GM23338 (cell line): ENCODE results near the gene XPR1. TPM values are rescaled to one million over a fixed set of nuclear protein-coding genes. Genes with fewer than 3 reads are reported as not detected.

ENCODE experiments used
- ATAC-seq: fragments of 200-7000 bp; cut with Tn5 transposase; 3 replicates; pipeline ENCODE4 v1.9.1; 2020
- DNase-seq: peaks from one replicate; pipeline ENCODE4 v3.0.0-alpha.2; 2015; ENCODE audit warnings: low spot score
- H2AFZ ChIP-seq: fragments of 200-600 bp; sonication (generic); 2 replicates; pipeline ENCODE4 v1.8.0; 2016; ENCODE audit warnings: antibody characterized with exemption, mild to moderate bottlenecking, moderate library complexity
- H3F3A ChIP-seq: fragments of 200-600 bp; sonication (generic); replicated peaks from 2 replicates; pipeline ENCODE4 v1.8.0; 2017; ENCODE audit warnings: antibody characterized with exemption, mixed run types, low read depth
- H3K27ac ChIP-seq: fragments of 200-600 bp; sonication (generic); 2 replicates; pipeline ENCODE4 v1.6.1; 2016; ENCODE audit warnings: low read depth
- H3K27me3 ChIP-seq: fragments of 200-600 bp; sonication (generic); 2 replicates; pipeline ENCODE4 v1.8.0; 2016; ENCODE audit warnings: mild to moderate bottlenecking, mixed run types, moderate library complexity; ENCODE audit not compliant: insufficient read depth
- H3K36me3 ChIP-seq: fragments of 200-600 bp; sonication (generic); 2 replicates; pipeline ENCODE4 v1.8.0; 2016; ENCODE audit warnings: mild to moderate bottlenecking; ENCODE audit not compliant: insufficient read depth
- H3K4me1 ChIP-seq: fragments of 200-600 bp; sonication (generic); 2 replicates; pipeline ENCODE4 v1.8.0; 2016; ENCODE audit warnings: mild to moderate bottlenecking, moderate library complexity; ENCODE audit not compliant: insufficient read depth
- H3K4me2 ChIP-seq: fragments of 200-600 bp; sonication (generic); 2 replicates; pipeline ENCODE4 v1.7.1; 2017; ENCODE audit warnings: mixed run types
- H3K4me3 ChIP-seq: fragments of 200-600 bp; sonication (generic); 2 replicates; pipeline ENCODE4 v1.6.1; 2016; ENCODE audit warnings: mixed run types
- H3K79me2 ChIP-seq: fragments of 200-600 bp; sonication (generic); replicated peaks from 2 replicates; pipeline ENCODE4 v1.8.0; 2017; ENCODE audit warnings: mild to moderate bottlenecking; ENCODE audit not compliant: insufficient read depth
- H3K9me2 ChIP-seq: fragments of 200-600 bp; sonication (generic); 2 replicates; pipeline ENCODE4 v1.8.0; 2017; ENCODE audit not compliant: insufficient read depth
- H4K20me1 ChIP-seq: fragments of 200-600 bp; sonication (generic); replicated peaks from 2 replicates; pipeline ENCODE4 v1.8.0; 2017; ENCODE audit warnings: mild to moderate bottlenecking; ENCODE audit not compliant: insufficient read depth
- H3K27ac Mint-ChIP-seq: 2 replicates; pipeline ENCODE4 v1.8.0; 2020; ENCODE audit warnings: inconsistent platforms, mild to moderate bottlenecking, moderate library complexity, mixed read lengths
- H3K27me3 Mint-ChIP-seq: 3 replicates; pipeline ENCODE4 v1.8.0; 2022; ENCODE audit warnings: low read depth, mild to moderate bottlenecking, moderate library complexity, mixed read lengths, inconsistent platforms; ENCODE audit not compliant: insufficient read depth, poor library complexity
- H3K36me3 Mint-ChIP-seq: 3 replicates; pipeline ENCODE4 v1.8.0; 2021; ENCODE audit warnings: low read depth, mild to moderate bottlenecking, inconsistent platforms, moderate library complexity, mixed read lengths
- H3K4me1 Mint-ChIP-seq: 3 replicates; pipeline ENCODE4 v1.8.0; 2020; ENCODE audit warnings: mild to moderate bottlenecking, inconsistent platforms, mixed read lengths
- H3K4me3 Mint-ChIP-seq: 3 replicates; pipeline ENCODE4 v1.8.0; 2021; ENCODE audit warnings: moderate library complexity, mild to moderate bottlenecking, inconsistent platforms, mixed read lengths
- H3K9me3 Mint-ChIP-seq: 3 replicates; pipeline ENCODE4 v1.8.0; 2020; ENCODE audit warnings: moderate library complexity, mild to moderate bottlenecking, inconsistent platforms, mixed read lengths
- CREB1 ChIP-seq: fragments of 250-450 bp; sonication (Bioruptor Pico); IDR thresholded peaks from 2 replicates; pipeline ENCODE4 v1.5.0; 2020; ENCODE audit warnings: low read depth, mild to moderate bottlenecking, moderate library complexity
- EZH2 ChIP-seq: fragments of 200-600 bp; sonication (generic); IDR thresholded peaks from one replicate; pipeline ENCODE4 v1.8.0; 2017; ENCODE audit warnings: antibody characterized with exemption, mild to moderate bottlenecking, low read depth; ENCODE audit not compliant: unreplicated experiment
- EZH2phosphoT487 ChIP-seq: fragments of 200-600 bp; sonication (generic); IDR thresholded peaks from one replicate; pipeline ENCODE4 v1.8.1; 2018; ENCODE audit warnings: antibody characterized with exemption; ENCODE audit not compliant: unreplicated experiment
- JUNB ChIP-seq: IDR thresholded peaks from one replicate; pipeline ENCODE4 v1.6.1; 2016; ENCODE audit warnings: antibody characterized with exemption; ENCODE audit not compliant: unreplicated experiment
- NANOG ChIP-seq: IDR thresholded peaks from 2 replicates; pipeline ENCODE4 v1.6.1; 2016; ENCODE audit warnings: antibody characterized with exemption, borderline replicate concordance
- POLR2AphosphoS5 ChIP-seq: IDR thresholded peaks from 2 replicates; pipeline ENCODE4 v1.6.1; 2016; ENCODE audit warnings: antibody characterized with exemption, low read depth
- STAT1 ChIP-seq: IDR thresholded peaks from one replicate; pipeline ENCODE4 v1.6.1; 2016; ENCODE audit warnings: antibody characterized with exemption; ENCODE audit not compliant: unreplicated experiment
- ZNF114 ChIP-seq: fragments of 250-450 bp; sonication (Bioruptor Pico); IDR thresholded peaks from 2 replicates; pipeline ENCODE4 v1.5.0; 2020; ENCODE audit warnings: mild to moderate bottlenecking, moderate library complexity
- ZNF331 ChIP-seq: fragments of 250-450 bp; sonication (Bioruptor Pico); IDR thresholded peaks from 2 replicates; pipeline ENCODE4 v1.5.0; 2020; ENCODE audit warnings: low read depth, mild to moderate bottlenecking, moderate library complexity
- polyA plus RNA-seq: library from polyadenylated mRNA; unstranded; fragments of >200 nt; fragmentation: Nextera tagmentation; extraction: Ambion mirVana; gene quantifications from 2 replicates; pipeline ENCODE4 v1.2.1, GENCODE V29; 2016
- total RNA-seq: library from RNA; depleted of rRNA; stranded (reverse); fragments of >200 nt; shearing (Covaris generic); gene quantifications from 2 replicates; pipeline ENCODE4 v1.2.3, GENCODE V29; 2014
- TF ChIP-seq, protein P1 (sequence below): fragments of 250-450 bp; sonication (Bioruptor Pico); IDR thresholded peaks from 2 replicates; pipeline ENCODE4 v1.5.0; 2020; ENCODE audit warnings: mild to moderate bottlenecking, moderate library complexity
- TF ChIP-seq, protein P2 (sequence below): IDR thresholded peaks from one replicate; pipeline ENCODE4 v1.6.1; 2018; ENCODE audit warnings: antibody characterized with exemption; ENCODE audit not compliant: unreplicated experiment
- TF ChIP-seq, protein P3 (sequence below), 2 experiments: fragments of 200-600 bp in 1 of 2; sonication (generic) in 1 of 2; conservative IDR thresholded peaks; 2 replicates each; pipeline versions ENCODE4 v1.5.1 to v1.6.1; 2016 to 2017; ENCODE audit warnings: antibody characterized with exemption in 2 of 2, low read depth in 2 of 2, mild to moderate bottlenecking in 2 of 2, moderate library complexity in 1 of 2
- TF ChIP-seq, protein P4 (sequence below): IDR thresholded peaks from 2 replicates; pipeline ENCODE4 v1.6.1; 2016; ENCODE audit warnings: antibody characterized with exemption

Gene XPR1
- total and polyA plus RNA-seq, 2 experiments from 2014 or later, result 9.3 to 38.1 TPM

DNA sequence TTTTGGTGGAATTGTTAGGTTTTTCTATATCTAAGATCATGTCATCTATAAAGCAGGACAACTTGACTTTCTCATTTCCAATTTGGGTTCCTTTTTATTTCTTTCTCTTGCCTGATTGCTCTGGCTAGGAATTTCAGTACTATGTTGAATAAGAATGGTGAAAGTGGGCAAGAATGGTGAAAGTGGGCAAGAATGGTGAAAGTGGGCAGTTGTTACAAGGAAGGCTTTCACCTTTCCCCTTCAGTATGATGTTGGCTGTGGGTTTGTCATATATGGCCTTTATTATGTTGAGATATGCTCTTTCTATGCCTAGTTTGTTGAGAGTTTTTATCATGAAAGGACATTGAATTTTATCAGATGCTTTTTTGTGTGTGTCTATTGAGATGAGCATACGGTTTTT is 64.5 kb downstream of the XPR1 start:
- H3K4me2 ChIP-seq, result no peak overlapping the region
- DNase-seq (no peak), ATAC-seq (no peak)
- no peak overlapping the region for H3K27ac ChIP-seq
- no peaks in the 10 kb centered on the region for H3K9me2 ChIP-seq
- Mint-ChIP-seq H3K27ac (no peak overlapping the region), H3K27me3 (peaks cover 8% of the 10 kb centered on the region), H3K9me3 (peaks cover 20% of the 10 kb centered on the region), H3K4me1 (peaks cover 22% of the 10 kb centered on the region), H3K4me3 (no peak overlapping the region), H3K36me3 (peaks cover 17% of the 10 kb centered on the region)
- peaks cover 3% of the 10 kb centered on the region; the same call in 1 of the 2 replicates for H4K20me1 ChIP-seq
- TF ChIP-seq ZNF114 (CRISPR knock-in tag) (no peak), NANOG (no peak), POLR2AphosphoS5 (no peak), JUNB (no peak), ZNF331 (CRISPR knock-in tag) (no peak), CREB1 (no peak), EZH2 (no peak), EZH2phosphoT487 (no peak), STAT1 (no peak)
- TF ChIP-seq, protein P1, sequence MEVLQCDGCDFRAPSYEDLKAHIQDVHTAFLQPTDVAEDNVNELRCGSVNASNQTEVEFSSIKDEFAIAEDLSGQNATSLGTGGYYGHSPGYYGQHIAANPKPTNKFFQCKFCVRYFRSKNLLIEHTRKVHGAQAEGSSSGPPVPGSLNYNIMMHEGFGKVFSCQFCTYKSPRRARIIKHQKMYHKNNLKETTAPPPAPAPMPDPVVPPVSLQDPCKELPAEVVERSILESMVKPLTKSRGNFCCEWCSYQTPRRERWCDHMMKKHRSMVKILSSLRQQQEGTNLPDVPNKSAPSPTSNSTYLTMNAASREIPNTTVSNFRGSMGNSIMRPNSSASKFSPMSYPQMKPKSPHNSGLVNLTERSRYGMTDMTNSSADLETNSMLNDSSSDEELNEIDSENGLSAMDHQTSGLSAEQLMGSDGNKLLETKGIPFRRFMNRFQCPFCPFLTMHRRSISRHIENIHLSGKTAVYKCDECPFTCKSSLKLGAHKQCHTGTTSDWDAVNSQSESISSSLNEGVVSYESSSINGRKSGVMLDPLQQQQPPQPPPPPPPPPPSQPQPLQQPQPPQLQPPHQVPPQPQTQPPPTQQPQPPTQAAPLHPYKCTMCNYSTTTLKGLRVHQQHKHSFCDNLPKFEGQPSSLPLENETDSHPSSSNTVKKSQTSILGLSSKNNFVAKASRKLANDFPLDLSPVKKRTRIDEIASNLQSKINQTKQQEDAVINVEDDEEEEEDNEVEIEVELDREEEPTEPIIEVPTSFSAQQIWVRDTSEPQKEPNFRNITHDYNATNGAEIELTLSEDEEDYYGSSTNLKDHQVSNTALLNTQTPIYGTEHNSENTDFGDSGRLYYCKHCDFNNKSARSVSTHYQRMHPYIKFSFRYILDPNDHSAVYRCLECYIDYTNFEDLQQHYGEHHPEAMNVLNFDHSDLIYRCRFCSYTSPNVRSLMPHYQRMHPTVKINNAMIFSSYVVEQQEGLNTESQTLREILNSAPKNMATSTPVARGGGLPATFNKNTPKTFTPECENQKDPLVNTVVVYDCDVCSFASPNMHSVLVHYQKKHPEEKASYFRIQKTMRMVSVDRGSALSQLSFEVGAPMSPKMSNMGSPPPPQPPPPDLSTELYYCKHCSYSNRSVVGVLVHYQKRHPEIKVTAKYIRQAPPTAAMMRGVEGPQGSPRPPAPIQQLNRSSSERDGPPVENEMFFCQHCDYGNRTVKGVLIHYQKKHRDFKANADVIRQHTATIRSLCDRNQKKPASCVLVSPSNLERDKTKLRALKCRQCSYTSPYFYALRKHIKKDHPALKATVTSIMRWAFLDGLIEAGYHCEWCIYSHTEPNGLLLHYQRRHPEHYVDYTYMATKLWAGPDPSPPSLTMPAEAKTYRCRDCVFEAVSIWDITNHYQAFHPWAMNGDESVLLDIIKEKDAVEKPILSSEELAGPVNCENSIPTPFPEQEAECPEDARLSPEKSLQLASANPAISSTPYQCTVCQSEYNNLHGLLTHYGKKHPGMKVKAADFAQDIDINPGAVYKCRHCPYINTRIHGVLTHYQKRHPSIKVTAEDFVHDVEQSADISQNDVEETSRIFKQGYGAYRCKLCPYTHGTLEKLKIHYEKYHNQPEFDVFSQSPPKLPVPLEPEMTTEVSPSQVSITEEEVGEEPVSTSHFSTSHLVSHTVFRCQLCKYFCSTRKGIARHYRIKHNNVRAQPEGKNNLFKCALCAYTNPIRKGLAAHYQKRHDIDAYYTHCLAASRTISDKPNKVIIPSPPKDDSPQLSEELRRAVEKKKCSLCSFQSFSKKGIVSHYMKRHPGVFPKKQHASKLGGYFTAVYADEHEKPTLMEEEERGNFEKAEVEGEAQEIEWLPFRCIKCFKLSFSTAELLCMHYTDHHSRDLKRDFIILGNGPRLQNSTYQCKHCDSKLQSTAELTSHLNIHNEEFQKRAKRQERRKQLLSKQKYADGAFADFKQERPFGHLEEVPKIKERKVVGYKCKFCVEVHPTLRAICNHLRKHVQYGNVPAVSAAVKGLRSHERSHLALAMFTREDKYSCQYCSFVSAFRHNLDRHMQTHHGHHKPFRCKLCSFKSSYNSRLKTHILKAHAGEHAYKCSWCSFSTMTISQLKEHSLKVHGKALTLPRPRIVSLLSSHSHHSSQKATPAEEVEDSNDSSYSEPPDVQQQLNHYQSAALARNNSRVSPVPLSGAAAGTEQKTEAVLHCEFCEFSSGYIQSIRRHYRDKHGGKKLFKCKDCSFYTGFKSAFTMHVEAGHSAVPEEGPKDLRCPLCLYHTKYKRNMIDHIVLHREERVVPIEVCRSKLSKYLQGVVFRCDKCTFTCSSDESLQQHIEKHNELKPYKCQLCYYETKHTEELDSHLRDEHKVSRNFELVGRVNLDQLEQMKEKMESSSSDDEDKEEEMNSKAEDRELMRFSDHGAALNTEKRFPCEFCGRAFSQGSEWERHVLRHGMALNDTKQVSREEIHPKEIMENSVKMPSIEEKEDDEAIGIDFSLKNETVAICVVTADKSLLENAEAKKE (CRISPR knock-in tag), result no peak
- TF ChIP-seq, protein P2, sequence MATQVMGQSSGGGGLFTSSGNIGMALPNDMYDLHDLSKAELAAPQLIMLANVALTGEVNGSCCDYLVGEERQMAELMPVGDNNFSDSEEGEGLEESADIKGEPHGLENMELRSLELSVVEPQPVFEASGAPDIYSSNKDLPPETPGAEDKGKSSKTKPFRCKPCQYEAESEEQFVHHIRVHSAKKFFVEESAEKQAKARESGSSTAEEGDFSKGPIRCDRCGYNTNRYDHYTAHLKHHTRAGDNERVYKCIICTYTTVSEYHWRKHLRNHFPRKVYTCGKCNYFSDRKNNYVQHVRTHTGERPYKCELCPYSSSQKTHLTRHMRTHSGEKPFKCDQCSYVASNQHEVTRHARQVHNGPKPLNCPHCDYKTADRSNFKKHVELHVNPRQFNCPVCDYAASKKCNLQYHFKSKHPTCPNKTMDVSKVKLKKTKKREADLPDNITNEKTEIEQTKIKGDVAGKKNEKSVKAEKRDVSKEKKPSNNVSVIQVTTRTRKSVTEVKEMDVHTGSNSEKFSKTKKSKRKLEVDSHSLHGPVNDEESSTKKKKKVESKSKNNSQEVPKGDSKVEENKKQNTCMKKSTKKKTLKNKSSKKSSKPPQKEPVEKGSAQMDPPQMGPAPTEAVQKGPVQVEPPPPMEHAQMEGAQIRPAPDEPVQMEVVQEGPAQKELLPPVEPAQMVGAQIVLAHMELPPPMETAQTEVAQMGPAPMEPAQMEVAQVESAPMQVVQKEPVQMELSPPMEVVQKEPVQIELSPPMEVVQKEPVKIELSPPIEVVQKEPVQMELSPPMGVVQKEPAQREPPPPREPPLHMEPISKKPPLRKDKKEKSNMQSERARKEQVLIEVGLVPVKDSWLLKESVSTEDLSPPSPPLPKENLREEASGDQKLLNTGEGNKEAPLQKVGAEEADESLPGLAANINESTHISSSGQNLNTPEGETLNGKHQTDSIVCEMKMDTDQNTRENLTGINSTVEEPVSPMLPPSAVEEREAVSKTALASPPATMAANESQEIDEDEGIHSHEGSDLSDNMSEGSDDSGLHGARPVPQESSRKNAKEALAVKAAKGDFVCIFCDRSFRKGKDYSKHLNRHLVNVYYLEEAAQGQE, result no peak
- TF ChIP-seq, protein P3, sequence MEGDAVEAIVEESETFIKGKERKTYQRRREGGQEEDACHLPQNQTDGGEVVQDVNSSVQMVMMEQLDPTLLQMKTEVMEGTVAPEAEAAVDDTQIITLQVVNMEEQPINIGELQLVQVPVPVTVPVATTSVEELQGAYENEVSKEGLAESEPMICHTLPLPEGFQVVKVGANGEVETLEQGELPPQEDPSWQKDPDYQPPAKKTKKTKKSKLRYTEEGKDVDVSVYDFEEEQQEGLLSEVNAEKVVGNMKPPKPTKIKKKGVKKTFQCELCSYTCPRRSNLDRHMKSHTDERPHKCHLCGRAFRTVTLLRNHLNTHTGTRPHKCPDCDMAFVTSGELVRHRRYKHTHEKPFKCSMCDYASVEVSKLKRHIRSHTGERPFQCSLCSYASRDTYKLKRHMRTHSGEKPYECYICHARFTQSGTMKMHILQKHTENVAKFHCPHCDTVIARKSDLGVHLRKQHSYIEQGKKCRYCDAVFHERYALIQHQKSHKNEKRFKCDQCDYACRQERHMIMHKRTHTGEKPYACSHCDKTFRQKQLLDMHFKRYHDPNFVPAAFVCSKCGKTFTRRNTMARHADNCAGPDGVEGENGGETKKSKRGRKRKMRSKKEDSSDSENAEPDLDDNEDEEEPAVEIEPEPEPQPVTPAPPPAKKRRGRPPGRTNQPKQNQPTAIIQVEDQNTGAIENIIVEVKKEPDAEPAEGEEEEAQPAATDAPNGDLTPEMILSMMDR (conservative IDR thresholded peaks at IDR 0.05; ENCODE audit: low read depth in 2 of 2), result no peak
- TF ChIP-seq, protein P4, sequence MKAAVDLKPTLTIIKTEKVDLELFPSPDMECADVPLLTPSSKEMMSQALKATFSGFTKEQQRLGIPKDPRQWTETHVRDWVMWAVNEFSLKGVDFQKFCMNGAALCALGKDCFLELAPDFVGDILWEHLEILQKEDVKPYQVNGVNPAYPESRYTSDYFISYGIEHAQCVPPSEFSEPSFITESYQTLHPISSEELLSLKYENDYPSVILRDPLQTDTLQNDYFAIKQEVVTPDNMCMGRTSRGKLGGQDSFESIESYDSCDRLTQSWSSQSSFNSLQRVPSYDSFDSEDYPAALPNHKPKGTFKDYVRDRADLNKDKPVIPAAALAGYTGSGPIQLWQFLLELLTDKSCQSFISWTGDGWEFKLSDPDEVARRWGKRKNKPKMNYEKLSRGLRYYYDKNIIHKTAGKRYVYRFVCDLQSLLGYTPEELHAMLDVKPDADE, result no peak
- peaks cover 16% of the 10 kb centered on the region for H3K4me1 ChIP-seq
- no peak overlapping the region for H2AFZ ChIP-seq
- H3K79me2 ChIP-seq, result peaks cover 45% of the 10 kb centered on the region
- H3F3A ChIP-seq, result no peaks in the 10 kb centered on the region
- no peaks in the 10 kb centered on the region for H3K27me3 ChIP-seq
- H3K36me3 ChIP-seq, result peaks cover 3% of the 10 kb centered on the region; the same call in 1 of the 2 replicates
- H3K4me3 ChIP-seq, result no peak overlapping the region
